Measurements from ENCODE around the gene SPPL2C.

GRCh38 chr17:45874151-45874550 lies 29.5 kb downstream of the SPPL2C start:
- TF ChIP-seq CTCF (conservative IDR thresholded peaks at IDR 0.05; ENCODE audit: low read depth, low read length) = no peak
- no peak for TF ChIP-seq EZH2 (IDR thresholded peaks at IDR 0.05; ENCODE audit: borderline replicate concordance, low read depth, low read length, poor library complexity, severe bottlenecking)
